Mesothelial cell of epicardium (in vitro differentiated cells): Measurements from ENCODE around the gene SOX18. TPM values are rescaled to one million over a fixed set of nuclear protein-coding genes. Genes with fewer than 3 reads are reported as not detected.
"Not testable (repeated sequence)": the region's sequence is repeated elsewhere in the genome, so short reads cannot be mapped to it uniquely, and the experiment has no call there.

Experiments
- DNase-seq, 2 experiments: peaks; one replicate each; pipeline ENCODE4 v3.0.0; 2021; ENCODE audit warnings: low spot score in 2 of 2; ENCODE audit not compliant: unreplicated experiment in 2 of 2
- H3K27ac Mint-ChIP-seq: 2 replicates; pipeline ENCODE4 v1.8.0; 2021; ENCODE audit warnings: mixed read lengths
- H3K27me3 Mint-ChIP-seq: 2 replicates; pipeline ENCODE4 v1.8.0; 2021; ENCODE audit warnings: low read depth, mixed read lengths
- H3K36me3 Mint-ChIP-seq: 2 replicates; pipeline ENCODE4 v1.8.0; 2021; ENCODE audit warnings: mixed read lengths
- H3K4me1 Mint-ChIP-seq: 2 replicates; pipeline ENCODE4 v1.8.0; 2021; ENCODE audit warnings: mixed read lengths
- H3K4me3 Mint-ChIP-seq: 2 replicates; pipeline ENCODE4 v1.8.0; 2021; ENCODE audit warnings: mild to moderate bottlenecking, moderate library complexity, mixed read lengths
- H3K9me3 Mint-ChIP-seq: 2 replicates; pipeline ENCODE4 v1.8.0; 2021; ENCODE audit warnings: mixed read lengths
- total RNA-seq: library from RNA; stranded (reverse); gene quantifications from 3 replicates; pipeline ENCODE4 v1.2.1, GENCODE V29; 2021
- TF ChIP-seq, protein P1 (sequence below): fragments of 200-600 bp; sonication (generic); IDR thresholded peaks from one replicate; pipeline ENCODE4 v1.5.0; 2021; ENCODE audit warnings: antibody characterized with exemption; ENCODE audit not compliant: unreplicated experiment

The SOX18 gene
- total RNA-seq, 1 donor from 2014 or later: 0.34 TPM

DNA sequence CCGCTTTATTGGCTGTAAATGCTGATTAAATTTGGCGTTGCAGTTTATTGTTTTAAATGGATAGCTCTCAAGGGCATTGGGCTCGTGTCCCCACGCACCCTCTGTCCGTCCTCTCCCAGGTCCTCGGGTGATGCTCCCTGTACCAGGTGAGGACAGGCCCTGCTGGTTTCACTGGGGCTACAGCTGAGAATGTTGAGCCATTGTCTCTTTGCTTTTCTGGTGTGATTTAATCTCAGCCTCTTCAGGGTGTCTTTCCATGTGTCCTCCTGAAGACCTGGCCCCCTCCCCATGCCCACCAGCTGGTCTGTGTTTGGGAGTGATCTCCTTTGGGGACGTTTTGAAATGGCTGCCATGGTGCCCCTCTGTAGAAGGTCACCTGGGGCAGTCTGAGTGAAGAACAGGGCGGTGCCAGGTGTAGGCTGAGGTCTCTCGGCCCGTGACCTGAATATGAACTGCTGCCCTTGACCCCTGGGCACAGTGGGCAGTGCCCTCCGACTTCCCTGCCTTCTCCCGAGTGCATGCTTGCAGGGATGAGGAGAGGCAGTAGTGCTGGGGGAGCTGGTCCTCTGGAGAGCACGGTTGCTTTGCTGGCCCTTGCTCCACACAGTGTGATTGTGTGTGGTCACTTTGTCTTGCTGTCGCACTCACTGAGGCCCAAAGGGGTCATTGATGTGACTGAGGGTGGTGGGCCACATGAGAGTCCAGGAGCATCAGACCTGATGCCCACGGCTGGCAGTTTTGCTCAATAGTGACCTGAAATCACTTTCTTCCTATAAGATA is 25.9 kb downstream of the SOX18 start:
- no peak for DNase-seq
- Mint-ChIP-seq H3K9me3 (no peaks in the 10 kb centered on the region), H3K27me3 (no peaks in the 10 kb centered on the region), H3K4me1 (no peaks in the 10 kb centered on the region), H3K36me3 (peaks cover 41% of the 10 kb centered on the region), H3K27ac (no peak overlapping the region), H3K4me3 (no peak overlapping the region)
- TF ChIP-seq, protein P1, sequence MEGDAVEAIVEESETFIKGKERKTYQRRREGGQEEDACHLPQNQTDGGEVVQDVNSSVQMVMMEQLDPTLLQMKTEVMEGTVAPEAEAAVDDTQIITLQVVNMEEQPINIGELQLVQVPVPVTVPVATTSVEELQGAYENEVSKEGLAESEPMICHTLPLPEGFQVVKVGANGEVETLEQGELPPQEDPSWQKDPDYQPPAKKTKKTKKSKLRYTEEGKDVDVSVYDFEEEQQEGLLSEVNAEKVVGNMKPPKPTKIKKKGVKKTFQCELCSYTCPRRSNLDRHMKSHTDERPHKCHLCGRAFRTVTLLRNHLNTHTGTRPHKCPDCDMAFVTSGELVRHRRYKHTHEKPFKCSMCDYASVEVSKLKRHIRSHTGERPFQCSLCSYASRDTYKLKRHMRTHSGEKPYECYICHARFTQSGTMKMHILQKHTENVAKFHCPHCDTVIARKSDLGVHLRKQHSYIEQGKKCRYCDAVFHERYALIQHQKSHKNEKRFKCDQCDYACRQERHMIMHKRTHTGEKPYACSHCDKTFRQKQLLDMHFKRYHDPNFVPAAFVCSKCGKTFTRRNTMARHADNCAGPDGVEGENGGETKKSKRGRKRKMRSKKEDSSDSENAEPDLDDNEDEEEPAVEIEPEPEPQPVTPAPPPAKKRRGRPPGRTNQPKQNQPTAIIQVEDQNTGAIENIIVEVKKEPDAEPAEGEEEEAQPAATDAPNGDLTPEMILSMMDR: no peak

DNA sequence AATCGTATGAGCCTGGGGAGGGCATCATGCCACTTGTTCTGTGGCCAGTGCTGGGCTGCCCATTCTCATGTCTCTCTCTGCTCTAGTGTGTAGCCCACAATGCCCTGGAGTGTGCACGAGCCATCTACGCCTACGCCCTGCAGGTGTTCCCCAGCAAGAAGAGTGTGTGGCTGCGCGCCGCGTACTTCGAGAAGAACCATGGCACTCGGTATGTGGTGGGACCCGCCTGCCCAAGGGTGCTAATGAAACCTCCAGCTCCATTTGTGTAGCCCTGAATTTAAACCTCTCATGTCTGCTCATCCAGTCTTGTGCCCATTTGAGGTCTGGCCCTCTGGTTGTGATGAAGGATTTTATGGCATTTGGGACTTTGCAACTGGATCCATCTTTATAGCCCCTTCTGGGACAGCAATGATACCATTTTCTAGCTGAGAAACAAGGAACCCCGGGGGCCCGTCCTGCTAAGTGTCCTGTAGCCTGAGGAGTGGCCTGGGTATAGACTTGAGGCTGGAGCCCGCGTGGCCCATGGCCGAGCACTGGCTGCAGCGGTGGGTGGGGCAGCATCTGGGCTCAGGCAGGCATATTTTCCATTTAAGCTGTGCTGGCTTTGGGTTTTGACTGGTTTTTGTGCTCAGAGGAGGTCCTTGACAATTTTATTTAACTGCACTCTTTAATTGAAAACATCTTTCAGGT is 26.6 kb downstream of the SOX18 start:
- Mint-ChIP-seq H3K36me3 (peaks cover 42% of the 10 kb centered on the region), H3K27ac (no peak overlapping the region), H3K9me3 (no peaks in the 10 kb centered on the region), H3K4me1 (no peaks in the 10 kb centered on the region), H3K27me3 (no peaks in the 10 kb centered on the region), H3K4me3 (no peak overlapping the region)
- no peak for DNase-seq
- TF ChIP-seq, protein P1: no peak

DNA sequence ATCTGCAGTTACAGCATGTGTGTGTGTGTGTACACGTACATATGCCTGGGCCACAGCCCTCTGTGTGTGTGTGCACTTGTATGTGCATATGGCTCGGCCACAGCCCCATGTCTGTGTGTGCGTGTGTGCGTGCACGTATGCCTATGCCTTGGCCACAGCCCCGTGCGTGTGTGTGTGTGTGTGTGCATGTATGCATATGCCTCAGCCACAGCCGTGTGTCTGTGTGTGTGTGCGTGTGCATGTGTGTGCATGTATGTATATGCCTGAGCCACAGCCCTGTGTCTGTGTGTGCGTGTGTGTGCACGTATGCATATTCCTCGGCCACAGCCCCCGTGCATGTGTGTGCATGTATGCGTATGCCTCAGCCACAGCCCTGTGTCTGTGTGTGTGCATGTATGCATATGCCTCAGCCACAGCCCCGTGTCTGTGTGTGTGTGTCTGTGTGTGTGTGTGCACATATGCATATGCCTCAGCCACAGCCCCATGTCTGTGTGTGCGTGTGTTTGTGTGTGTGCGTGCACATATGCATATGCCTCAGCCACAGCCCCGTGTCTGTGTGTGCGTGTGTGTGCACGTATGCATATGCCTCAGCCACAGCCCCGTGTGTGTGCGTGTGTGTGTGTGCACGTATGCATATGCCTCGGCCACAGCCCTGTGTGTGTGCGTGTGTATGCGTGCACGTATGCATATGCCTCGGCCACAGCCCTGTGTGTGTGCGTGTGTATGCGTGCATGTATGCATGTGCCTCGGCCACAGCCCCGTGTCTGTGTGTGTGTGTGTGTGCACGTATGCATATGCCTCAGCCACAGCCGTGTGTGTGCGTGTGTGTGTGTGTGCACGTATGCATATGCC is 28.1 kb downstream of the SOX18 start:
- Mint-ChIP-seq H3K36me3 (peaks cover 44% of the 10 kb centered on the region), H3K27ac (no peak overlapping the region), H3K4me1 (no peaks in the 10 kb centered on the region), H3K27me3 (no peaks in the 10 kb centered on the region), H3K4me3 (no peak overlapping the region), H3K9me3 (no peaks in the 10 kb centered on the region)
- TF ChIP-seq, protein P1: no peak
- DNase-seq: no peak

DNA sequence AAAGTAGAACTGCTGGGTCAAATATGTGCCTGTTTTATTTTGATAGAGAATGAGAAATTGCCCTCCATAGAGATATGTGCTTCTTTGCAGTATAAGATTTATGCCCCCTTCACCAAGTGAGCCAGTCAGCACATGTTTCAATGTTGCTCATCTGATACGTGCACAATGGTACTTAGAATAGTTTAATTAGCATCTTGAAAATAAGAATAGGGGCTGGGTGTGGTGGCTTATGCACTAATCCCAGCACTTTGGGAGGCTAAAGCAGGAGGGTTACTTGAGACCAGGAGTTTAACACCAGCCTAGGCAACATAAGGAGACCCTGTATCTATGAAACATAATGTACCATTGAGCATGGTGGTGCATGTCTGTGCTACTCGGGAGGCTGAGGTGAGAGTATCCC is 33.8 kb downstream of the SOX18 start:
- Mint-ChIP-seq H3K27me3 (no peaks in the 10 kb centered on the region), H3K4me1 (no peaks in the 10 kb centered on the region)

DNA sequence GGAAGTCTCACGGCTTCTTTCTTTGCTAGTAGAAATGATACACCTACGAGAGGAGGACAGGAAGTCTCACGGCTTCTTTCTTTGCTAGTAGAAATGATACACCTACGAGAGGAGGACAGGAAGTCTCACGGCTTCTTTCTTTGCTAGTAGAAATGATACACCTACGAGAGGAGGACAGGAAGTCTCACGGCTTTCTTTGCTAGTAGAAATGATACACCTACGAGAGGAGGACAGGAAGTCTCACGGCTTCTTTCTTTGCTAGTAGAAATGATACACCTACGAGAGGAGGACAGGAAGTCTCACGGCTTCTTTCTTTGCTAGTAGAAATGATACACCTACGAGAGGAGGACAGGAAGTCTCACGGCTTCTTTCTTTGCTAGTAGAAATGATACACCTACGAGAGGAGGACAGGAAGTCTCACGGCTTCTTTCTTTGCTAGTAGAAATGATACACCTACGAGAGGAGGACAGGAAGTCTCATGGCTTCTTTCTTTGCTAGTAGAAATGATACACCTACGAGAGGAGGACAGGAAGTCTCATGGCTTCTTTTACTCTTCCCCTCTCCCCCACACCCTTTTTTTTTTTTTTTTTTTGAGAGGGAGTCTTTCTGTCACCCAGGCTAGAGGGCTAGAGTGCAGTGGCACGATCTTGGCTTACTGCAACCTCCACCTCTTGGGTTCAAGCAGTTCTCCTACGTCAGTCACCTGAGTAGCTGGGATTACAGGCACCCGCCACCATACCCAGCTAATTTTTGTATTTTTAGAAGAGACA is 36.9 kb downstream of the SOX18 start:
- not testable (repeated sequence) for DNase-seq, H3K4me3 Mint-ChIP-seq, H3K4me1 Mint-ChIP-seq, H3K27me3 Mint-ChIP-seq, H3K27ac Mint-ChIP-seq
- H3K36me3 Mint-ChIP-seq: peaks cover 51% of the 10 kb centered on the region
- H3K9me3 Mint-ChIP-seq: peaks cover 12% of the 10 kb centered on the region

More for the DNA sequence above, 33.8 kb downstream of the SOX18 start:
- TF ChIP-seq, protein P1: no peak
- DNase-seq: no peak
- H3K4me3 Mint-ChIP-seq: no peak overlapping the region
- H3K36me3 Mint-ChIP-seq: peaks cover 44% of the 10 kb centered on the region
- no peaks in the 10 kb centered on the region for H3K9me3 Mint-ChIP-seq
- H3K27ac Mint-ChIP-seq: no peak overlapping the region
